Upper lobe of right lung (tissue), 1 donor: Measurements from ENCODE around the gene ADGRD1. TPM values are rescaled to one million over a fixed set of nuclear protein-coding genes. Genes with fewer than 3 reads are reported as not detected.

Source experiments
- ATAC-seq: fragments of 200-7000 bp; cut with Tn5 transposase; one replicate; pipeline ENCODE4 v1.9.1; 2020; ENCODE audit warnings: mild to moderate bottlenecking, moderate library complexity
- DNase-seq: peaks from one replicate; pipeline ENCODE4 v3.0.0-alpha.2; 2020
- H3K27ac ChIP-seq: fragments of 200-600 bp; one replicate; pipeline ENCODE4 v1.8.0; 2022
- H3K27me3 ChIP-seq: fragments of 200-600 bp; one replicate; pipeline ENCODE4 v1.8.0; 2022; ENCODE audit warnings: mild to moderate bottlenecking
- H3K36me3 ChIP-seq: fragments of 200-600 bp; one replicate; pipeline ENCODE4 v1.8.0; 2022
- H3K4me1 ChIP-seq: fragments of 200-600 bp; one replicate; pipeline ENCODE4 v1.8.0; 2022
- H3K4me3 ChIP-seq: fragments of 200-600 bp; one replicate; pipeline ENCODE4 v1.8.0; 2022; ENCODE audit warnings: mild to moderate bottlenecking
- H3K9me3 ChIP-seq: fragments of 200-600 bp; one replicate; pipeline ENCODE4 v1.8.0; 2022
- intact Hi-C: fragments of 100-400 bp; cut with DNase I; formaldehyde crosslinking; loops from one replicate; pipeline ENCODE4 v1.11.0; 2022
- total RNA-seq: library from RNA; stranded (reverse); fragmentation: NEBNext Ultra II Directional; extraction: Animal tissue kit (Norgen Biotek cat#: 25700); gene quantifications from one replicate; pipeline ENCODE4 v1.2.1, GENCODE V29; 2021
- TF ChIP-seq, protein P1 (sequence below): fragments of 200-600 bp; IDR thresholded peaks from one replicate; pipeline ENCODE4 v1.8.0; 2022; ENCODE audit warnings: antibody characterized with exemption
- donor health status: DM: no; HTN: yes; CAD: no; lungs with severe emphysema.

The ADGRD1 gene
- total RNA-seq, 1 donor from 2014 or later = 113 TPM

DNA sequence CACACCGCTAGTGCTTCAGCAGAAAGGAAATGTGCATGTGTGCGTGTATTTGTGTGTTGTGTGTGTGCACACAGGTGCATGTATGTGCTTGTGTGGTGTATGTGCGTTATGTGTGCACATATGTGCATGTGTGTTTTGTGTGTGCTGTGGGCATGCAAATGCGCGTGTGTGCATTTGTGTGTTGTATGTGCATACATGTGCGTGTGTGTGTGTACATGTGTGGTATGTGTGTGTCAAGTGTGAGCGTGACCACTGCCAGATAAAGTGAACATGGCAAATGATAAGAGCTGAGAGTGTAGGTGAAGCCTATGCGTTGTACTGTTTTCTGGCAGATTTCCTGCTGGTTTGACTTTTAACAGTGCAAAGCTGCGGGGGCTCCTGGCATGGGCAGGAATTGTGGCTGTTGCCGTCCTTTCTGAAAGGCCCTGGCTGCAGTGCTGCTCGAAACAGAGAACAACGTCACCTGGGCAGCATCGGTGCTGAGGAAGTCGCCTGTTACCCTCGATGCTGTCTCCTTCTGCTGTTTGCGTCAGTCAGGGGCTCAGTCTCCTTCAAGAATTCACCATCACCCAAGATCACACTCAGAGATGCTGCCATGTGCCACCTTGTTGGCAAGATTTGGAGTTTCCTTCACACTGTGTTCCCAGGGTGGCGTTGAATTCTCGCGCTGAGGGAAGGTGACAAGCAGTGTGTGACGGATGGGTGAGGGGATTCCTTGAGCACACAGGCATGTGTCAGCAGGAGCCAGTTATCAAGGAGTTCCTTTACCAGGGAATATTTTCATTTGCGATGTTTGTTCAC, 56.1 kb downstream of the ADGRD1 start:
- DNase-seq = no peak
- ATAC-seq = no peak
- intact Hi-C loops = no loop called here
- TF ChIP-seq, protein P1, sequence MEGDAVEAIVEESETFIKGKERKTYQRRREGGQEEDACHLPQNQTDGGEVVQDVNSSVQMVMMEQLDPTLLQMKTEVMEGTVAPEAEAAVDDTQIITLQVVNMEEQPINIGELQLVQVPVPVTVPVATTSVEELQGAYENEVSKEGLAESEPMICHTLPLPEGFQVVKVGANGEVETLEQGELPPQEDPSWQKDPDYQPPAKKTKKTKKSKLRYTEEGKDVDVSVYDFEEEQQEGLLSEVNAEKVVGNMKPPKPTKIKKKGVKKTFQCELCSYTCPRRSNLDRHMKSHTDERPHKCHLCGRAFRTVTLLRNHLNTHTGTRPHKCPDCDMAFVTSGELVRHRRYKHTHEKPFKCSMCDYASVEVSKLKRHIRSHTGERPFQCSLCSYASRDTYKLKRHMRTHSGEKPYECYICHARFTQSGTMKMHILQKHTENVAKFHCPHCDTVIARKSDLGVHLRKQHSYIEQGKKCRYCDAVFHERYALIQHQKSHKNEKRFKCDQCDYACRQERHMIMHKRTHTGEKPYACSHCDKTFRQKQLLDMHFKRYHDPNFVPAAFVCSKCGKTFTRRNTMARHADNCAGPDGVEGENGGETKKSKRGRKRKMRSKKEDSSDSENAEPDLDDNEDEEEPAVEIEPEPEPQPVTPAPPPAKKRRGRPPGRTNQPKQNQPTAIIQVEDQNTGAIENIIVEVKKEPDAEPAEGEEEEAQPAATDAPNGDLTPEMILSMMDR = no peak
- no peaks in the 10 kb centered on the region for H3K27me3 ChIP-seq
- no peak overlapping the region for H3K27ac ChIP-seq
- no peak overlapping the region for H3K4me3 ChIP-seq
- H3K36me3 ChIP-seq = peaks cover 20% of the 10 kb centered on the region
- no peaks in the 10 kb centered on the region for H3K4me1 ChIP-seq
- H3K9me3 ChIP-seq = no peaks in the 10 kb centered on the region

- intact Hi-C loops = no loop called here
- TF ChIP-seq, protein P1 = no peak
- no peaks in the 10 kb centered on the region for H3K9me3 ChIP-seq
- peaks cover 18% of the 10 kb centered on the region for H3K36me3 ChIP-seq
- DNase-seq (no peak), ATAC-seq (no peak)
- H3K4me1 ChIP-seq = no peaks in the 10 kb centered on the region
- H3K27ac ChIP-seq = no peak overlapping the region
- H3K4me3 ChIP-seq = no peak overlapping the region
- no peaks in the 10 kb centered on the region for H3K27me3 ChIP-seq
Measured at GRCh38 chr12:131010396-131011131, 56.9 kb downstream of the ADGRD1 start.

GRCh38 chr12:131011165-131012079, 57.7 kb downstream of the ADGRD1 start:
- Histone ChIP-seq H3K4me1 (no peaks in the 10 kb centered on the region), H3K9me3 (no peaks in the 10 kb centered on the region), H3K36me3 (peaks cover 18% of the 10 kb centered on the region), H3K27me3 (no peaks in the 10 kb centered on the region), H3K4me3 (no peak overlapping the region), H3K27ac (no peak overlapping the region)
- no peak for DNase-seq
- intact Hi-C loops = no loop called here
- no peak for ATAC-seq
- TF ChIP-seq, protein P1 = no peak

DNA sequence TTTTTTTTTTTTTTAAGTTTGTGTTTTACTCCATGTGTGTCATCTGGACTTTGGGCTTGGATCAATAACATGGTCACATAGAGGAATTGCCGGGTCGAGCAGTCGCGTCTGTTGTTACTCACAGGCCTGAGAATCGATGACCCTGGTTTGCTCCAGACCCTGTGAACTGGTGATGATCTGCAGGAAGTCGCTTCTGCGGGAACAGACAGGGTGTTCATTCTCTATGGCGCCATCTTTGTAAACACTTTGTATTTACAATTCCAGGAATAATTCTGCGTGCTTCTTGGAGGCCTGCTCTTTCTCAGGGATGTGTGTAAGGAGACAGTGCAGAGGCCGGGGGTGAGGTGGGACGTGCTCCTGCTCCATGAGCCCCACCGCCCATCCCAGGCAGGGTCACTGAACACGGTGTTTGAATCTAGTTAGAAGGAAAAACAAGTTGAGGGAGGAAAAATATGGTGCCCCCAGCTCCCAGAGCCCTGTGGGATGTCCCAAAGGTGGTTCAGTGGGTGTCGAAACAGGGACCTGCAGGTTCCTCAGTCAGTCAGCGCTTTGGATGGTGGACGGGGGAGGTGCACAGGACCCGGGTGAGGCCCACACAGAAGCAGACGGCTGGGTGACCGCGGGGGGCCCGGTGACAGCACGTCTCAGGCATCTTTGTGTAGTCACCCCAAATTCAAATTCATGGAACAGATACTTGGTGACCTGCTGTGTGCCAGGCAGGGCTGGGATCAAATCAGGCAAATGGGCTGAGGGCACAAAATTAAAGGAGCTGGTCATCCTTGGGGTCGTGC, 58.8 kb downstream of the ADGRD1 start:
- TF ChIP-seq, protein P1 = no peak
- intact Hi-C loops = no loop called here
- ATAC-seq = no peak
- H3K4me3 ChIP-seq = no peak overlapping the region
- H3K27ac ChIP-seq = no peak overlapping the region
- no peaks in the 10 kb centered on the region for H3K27me3 ChIP-seq
- H3K9me3 ChIP-seq = no peaks in the 10 kb centered on the region
- H3K4me1 ChIP-seq = no peaks in the 10 kb centered on the region
- peaks cover 18% of the 10 kb centered on the region for H3K36me3 ChIP-seq
- no peak for DNase-seq

DNA sequence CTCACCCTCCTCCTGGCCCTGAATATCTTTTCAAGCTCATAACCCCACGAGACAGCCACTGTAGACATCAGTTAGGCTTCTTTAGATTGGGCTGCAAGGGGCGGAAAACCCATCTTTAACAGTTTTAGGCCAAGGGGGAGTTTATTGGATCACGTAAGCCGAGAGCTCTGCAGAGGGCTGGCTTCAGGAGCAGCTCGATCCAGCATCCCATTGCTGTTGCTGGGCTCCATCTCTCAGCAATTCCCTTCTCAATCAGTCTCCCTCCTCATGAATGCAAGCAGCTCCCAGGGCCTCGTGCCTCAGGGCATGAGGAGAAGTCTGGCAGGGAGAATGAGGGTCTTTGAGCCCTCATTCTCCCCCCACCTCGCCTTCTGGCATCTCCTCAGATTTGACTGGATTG, 59.4 kb downstream of the ADGRD1 start:
- Histone ChIP-seq H3K4me1 (no peaks in the 10 kb centered on the region), H3K4me3 (no peak overlapping the region), H3K9me3 (no peaks in the 10 kb centered on the region), H3K36me3 (peaks cover 18% of the 10 kb centered on the region), H3K27me3 (no peaks in the 10 kb centered on the region), H3K27ac (no peak overlapping the region)
- intact Hi-C loops = no loop called here
- ATAC-seq (no peak), DNase-seq (no peak)
- TF ChIP-seq, protein P1 = no peak
